Stimulated activated CD4-positive, alpha-beta T cell treated with anti-CD3 and anti-CD28 coated beads, Interleukin-4, amount 100 ng/mL, for 1 hour (primary cell): ENCODE data around the gene NDUFB8.
"Not testable (repeated sequence)": the region's sequence is repeated elsewhere in the genome, so short reads cannot be mapped to it uniquely, and the experiment has no call there.

ENCODE experiments used
- DNase-seq: peaks from one replicate; pipeline ENCODE4 v3.0.0-alpha.2; 2020

NDUFB8 gene

DNA sequence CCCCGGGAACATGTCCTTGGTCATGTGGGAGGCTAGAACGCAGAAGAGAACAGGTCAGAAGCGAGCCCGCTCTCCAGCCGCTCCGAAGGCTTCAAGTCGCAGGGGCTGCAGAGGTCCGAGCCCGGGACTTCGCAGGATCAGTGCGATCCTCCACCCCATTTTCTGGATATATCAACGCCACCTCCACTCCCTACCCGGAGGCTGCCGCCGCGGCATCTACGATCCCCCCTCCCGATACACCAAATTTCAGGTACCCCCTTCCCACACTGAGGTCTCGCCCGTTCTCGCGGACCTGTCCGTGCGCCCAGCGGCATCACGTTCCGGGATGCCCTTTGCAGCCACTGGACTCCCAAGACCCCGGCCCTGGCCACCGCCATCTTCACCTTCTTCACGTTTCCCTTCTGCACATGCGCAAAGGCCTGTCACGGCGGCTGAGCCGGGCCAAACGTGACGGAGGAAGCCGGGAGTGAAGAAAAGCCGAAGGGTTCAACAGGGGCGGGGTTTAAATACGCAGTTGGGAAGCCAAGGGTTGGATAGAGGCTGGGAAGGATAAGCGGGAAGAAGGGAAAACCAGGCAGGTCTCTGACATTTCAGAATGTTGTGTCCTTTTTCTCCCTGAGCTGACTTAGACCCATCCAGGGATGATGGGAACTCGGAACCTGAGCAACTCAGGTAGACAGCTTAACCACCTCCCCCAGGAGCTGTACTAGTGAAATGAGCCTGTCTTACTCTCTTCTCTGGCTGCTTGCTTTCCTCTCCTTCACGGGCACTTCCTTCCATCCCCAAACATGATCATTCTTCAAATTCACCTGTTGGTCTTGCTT is at the start of gene NDUFB8:
NDUFB8 (minus strand) TSS at position 397 of the 824 bp plus-strand sequence; CDS start at position 377, 20 bp downstream.
- peak; percentile 85 for DNase-seq

- no peak for DNase-seq
Measured at GRCh38 chr10:100576282-100576635, 46.6 kb upstream of the NDUFB8 start.

DNA sequence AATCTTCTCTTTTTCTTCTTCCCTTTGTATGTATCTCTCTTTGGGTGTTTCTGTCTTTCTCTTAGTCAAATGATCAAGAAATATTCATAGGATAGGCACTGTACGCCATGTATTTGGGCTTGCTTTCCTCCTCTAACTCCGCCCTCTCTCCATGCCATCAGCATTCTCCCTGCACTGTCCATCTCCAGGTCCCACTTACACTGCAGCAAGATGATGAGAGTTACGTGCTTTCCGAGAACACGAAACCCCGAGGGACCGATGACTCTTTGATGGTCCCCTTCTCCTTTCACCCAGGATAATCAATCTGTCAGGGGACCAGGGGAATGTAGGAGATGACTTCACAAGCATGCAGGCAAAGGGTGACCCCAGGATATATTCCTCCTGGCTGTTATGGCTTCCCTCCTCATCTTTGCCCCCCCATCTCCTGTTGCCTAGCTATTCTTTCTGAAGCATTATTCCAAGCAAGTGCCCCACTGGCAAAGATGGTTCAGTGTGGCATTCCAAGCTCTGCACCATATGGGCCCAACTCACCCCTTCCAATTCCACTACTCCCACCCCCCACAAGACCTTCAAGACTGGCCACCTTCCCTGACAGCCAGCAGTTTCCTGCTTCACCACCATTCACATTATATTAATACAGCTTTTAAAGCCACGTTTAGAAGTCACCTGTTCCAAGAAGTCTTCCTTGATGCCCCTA is 46.1 kb upstream of the NDUFB8 start:
- DNase-seq = no peak

GRCh38 chr10:100575146-100575545 is 45.5 kb upstream of the NDUFB8 start:
- not testable (repeated sequence) for DNase-seq

GRCh38 chr10:100571084-100571856 is 41.6 kb upstream of the NDUFB8 start:
- no peak for DNase-seq

GRCh38 chr10:100570506-100570905 is 40.8 kb upstream of the NDUFB8 start:
- DNase-seq = no peak

DNA sequence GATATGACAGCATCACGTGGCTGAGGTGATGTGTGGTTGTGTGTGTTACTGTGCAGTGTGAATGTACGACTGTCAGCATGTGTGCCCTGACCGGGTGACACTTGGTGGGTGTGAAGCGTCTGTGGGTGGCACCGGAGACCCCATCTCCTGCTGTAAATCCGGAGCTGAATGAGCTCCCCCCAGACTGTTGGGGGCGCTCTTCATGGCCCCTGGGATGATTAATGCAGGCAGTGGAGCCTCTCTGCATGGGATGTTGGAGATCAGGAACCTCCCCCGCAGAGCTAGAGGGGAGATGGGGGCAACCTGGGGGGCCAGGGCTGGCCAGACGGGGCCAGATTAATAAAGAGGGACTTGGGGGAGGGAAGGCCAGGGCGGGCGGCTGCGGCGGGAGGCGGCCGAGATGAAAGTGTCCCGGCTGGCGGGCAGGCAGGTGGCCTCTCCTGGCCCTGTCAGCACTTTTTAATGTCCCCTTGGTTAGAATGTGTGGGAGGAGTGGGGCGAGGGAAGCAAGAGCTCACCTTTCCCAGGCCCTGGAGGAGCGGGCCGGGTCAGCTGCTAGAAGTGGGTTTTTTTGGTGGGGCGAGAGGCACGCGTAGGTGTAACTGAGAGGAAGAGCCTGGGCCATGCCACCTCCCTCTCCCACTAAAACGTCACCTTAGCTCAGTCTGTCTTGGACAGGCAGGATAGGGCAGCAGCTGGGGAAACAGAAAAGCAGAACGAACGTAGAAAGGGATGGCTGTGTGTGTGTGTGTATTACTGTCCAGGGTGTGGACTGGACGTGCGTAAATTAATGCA is 40.2 kb upstream of the NDUFB8 start:
- DNase-seq = no peak

- no peak for DNase-seq
Measured at GRCh38 chr10:100568912-100569311, 39.2 kb upstream of the NDUFB8 start.

- no peak for DNase-seq
Measured at GRCh38 chr10:100567826-100568225, 38.2 kb upstream of the NDUFB8 start.

DNA sequence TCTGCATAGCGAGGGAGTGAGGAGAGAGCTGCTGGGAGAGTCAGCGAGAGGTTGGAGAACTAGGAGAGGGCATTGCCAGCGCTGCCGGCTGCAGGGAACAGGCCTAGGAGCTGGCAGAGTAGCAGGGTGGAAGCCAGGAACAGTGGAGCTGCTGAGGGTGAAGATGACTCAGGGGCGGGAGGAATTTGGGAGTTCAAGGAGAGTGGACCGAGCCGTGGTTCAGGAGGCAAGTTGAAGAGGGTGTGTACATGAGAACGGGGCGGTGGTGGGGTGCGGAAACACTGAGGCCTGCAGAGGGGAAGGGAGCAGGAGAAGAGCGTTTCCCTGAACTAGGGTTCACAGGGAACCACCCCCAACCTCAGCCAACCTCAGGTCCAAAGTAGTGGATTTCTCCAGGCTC is 37.6 kb upstream of the NDUFB8 start:
- DNase-seq = no peak

DNA sequence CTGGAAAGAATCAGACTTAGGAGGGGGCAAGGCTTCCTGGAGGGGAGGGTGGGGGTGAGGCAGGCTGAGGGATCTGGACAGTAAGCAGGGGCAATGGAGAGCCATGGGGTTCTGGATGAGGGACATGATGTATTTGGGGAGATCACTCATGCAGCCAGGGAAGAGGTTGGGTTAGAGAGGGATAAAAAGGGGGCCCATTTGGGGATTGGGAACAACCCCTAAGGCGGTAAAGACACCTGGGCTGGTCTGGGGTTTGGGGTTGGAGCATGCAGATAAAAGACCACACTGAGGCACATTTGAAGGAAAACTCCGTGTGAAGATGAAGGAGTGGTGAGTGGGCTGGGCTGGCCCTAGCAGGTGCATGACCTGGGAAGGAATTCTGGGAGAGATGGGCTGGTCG is 36.9 kb upstream of the NDUFB8 start:
- DNase-seq = no peak

DNA sequence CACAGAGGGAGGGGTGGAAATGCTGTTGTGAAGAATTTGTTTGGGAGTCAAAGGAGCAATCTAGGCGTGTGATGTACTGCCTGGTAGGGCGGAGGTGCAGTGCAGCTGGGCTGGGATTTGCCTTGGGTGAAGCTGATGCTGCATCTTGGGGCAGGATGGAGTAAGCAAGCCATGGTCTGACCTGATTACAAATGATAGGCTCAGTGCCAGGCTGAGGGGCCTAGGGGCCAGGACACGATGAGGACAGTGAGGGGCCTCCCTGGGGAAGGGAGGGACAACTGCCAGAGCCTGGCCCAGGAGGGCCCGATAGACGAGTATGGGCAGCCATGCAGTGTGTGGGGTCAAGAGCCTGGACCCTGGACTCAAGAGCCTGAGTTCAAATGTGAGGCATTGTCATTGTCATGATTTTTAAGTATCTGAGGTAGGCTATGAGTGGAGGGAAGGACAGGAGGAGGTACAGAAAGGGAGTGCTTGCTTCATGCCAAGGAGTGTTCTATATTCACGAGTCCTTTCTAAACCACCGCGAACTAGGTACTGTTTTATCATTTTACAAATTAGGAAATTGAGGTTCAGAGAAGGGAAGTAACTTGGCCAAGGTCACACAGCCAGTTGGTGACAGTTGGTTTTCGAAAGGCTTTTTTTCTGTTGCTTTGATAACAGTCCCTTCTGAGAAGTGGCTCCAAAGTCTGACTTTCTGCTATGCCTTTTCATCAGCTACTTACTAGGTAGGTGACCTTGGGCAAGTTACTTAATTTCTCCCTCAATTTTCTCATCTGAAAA is 35.7 kb upstream of the NDUFB8 start:
- no peak for DNase-seq

- DNase-seq = peak; percentile 80
Measured at GRCh38 chr10:100562008-100562672, 32.5 kb upstream of the NDUFB8 start.

GRCh38 chr10:100561005-100561404 is 31.3 kb upstream of the NDUFB8 start:
- DNase-seq = no peak

DNA sequence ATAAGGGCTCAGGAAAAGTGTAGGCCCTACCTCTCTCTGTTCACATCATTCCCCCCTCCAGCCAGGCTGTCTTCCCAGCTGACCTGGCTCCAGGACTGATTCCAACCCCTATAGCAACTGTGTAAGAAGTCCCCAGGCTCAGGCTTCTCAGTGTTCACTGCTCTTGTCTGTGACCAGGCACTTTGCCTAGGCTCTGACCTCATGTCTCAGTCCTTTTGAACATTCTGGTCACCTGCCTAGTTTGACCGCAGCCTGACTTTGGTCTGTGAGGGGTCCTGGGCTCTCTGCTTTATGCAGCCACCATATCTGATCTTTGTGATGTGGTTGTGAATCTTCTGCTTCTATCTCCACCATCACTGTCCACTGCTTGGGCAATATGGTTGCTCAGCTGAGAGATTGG is 30.6 kb upstream of the NDUFB8 start:
- no peak for DNase-seq

GRCh38 chr10:100554902-100555301 is 25.2 kb upstream of the NDUFB8 start:
- DNase-seq = no peak

DNA sequence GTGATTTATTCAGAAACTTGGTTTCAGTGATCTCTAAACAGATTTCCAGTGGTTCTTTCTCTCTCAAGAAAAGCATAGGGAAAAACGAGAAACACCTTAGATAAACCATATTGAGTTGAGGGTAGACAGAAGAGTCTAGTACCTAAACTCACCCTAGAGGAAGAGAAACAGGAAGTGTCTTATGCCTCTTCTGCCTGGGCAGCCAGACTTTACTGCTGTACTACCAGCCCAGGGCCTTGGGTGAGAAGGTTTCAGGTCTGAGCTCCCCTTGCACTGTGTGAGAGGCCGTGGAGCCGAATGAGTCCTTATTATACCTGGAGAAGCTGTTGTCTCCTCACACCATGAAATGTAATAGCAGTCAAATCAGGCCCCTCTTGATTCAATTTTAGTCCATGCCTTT is 24.3 kb upstream of the NDUFB8 start:
- DNase-seq = no peak

DNA sequence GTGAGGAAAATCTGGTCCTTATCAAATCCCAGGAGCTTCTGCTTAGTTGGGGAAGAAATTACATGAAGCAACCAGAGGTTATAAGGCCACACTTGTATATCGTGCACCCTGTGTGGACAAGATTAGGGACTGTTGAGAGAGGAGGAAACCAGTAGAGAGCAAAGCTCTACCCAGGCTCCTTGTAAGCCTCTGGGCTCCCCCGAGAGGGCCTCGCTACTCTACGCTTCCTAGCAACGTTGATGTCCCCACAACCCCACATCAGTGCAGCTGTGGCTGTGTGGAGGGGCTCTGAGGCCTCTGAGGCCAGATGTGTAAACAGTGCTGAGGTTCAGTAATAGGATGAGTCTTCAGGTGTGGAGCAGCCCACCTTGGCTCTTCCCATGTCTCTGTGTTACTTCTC is 22.1 kb upstream of the NDUFB8 start:
- DNase-seq = no peak

DNA sequence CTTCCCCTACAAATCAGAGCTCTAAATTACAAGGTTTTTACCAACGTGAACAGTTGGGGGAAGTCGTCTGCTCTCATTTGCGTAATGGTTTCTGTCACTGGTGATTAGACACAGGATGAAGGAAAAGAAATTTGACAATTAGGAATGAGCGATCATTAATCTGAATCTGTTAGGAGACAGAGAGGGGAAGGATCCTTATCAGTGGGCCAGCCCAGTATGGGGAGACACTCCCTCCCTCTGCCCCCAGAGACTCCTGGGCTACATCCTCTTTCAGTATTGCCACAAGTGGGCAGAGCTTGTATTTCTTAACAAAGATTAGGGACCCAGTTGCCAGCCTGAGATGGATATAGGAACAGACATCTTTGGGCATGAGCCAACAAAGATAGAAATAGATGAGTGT is 21.5 kb upstream of the NDUFB8 start:
- no peak for DNase-seq

DNA sequence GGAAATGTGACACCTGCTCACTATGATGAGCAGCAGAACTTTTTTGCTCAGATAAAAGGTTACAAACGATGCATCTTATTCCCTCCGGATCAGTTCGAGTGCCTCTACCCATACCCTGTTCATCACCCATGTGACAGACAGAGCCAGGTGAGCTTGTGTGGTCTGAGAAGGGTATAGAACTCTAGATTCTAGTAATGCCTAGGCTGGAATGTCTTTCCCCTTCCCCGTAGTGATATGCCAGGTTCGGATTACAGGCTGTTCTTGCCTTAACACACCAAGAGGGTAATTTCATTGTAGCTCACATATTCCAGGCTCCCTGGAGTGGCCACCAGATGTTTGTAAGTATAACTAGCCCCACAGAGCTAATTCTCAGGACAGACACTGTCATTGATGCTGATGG is 15.3 kb upstream of the NDUFB8 start:
- DNase-seq = no peak

- DNase-seq = no peak
Measured at GRCh38 chr10:100537475-100537874, 7.8 kb upstream of the NDUFB8 start.
